AG09309 (cell line): ENCODE data around the gene HOXC10.

Source experiments
- DNase-seq: peaks from one replicate; pipeline ENCODE4 v3.0.0-alpha.2; 2010; ENCODE audit warnings: low read depth
- H3K4me3 ChIP-seq: 2 replicates; pipeline ENCODE4 v1.5.1; 2011; ENCODE audit warnings: mild to moderate bottlenecking, low read depth, low read length, moderate library complexity; ENCODE audit not compliant: control insufficient read depth
- CTCF ChIP-seq: IDR thresholded peaks from 2 replicates; pipeline ENCODE4 v1.5.1; 2011; ENCODE audit warnings: mild to moderate bottlenecking, low read depth, low read length, inconsistent platforms; ENCODE audit not compliant: insufficient read depth, control insufficient read depth; ENCODE audit errors: missing control alignments

Gene HOXC10

GRCh38 chr12:54004063-54004840 is 19.3 kb downstream of the HOXC10 start:
- peak; percentile 28 for TF ChIP-seq CTCF
- H3K4me3 ChIP-seq = no peak overlapping the region
- DNase-seq = no peak

GRCh38 chr12:54004841-54005530 is 20.0 kb downstream of the HOXC10 start:
- no peak overlapping the region for H3K4me3 ChIP-seq
- no peak for TF ChIP-seq CTCF
- DNase-seq = no peak

DNA sequence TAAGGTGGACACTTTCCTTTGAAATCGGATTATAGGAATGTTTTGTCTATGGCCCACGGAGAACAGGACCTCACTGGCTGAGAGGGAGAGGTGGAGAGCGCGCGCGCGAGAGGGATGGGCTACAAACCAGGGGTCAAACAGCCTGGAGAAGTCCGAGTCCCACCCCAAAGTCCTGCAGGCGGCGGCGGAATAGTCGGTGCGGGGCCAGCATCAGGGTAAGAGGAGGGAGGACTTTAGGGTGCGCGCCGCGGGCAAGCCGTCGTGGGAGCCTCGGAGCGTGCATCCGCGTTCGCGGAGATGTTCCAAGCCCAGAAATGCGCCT is 20.5 kb downstream of the HOXC10 start:
- no peak for TF ChIP-seq CTCF
- no peak for DNase-seq
- no peak overlapping the region for H3K4me3 ChIP-seq

- TF ChIP-seq CTCF = peak; percentile 82
- no peak for DNase-seq
- no peak overlapping the region for H3K4me3 ChIP-seq
Observed at GRCh38 chr12:54005853-54006558, 21.1 kb downstream of the HOXC10 start.

GRCh38 chr12:54006559-54007220 is 21.7 kb downstream of the HOXC10 start:
- H3K4me3 ChIP-seq = no peak overlapping the region
- no peak for TF ChIP-seq CTCF
- no peak for DNase-seq

DNA sequence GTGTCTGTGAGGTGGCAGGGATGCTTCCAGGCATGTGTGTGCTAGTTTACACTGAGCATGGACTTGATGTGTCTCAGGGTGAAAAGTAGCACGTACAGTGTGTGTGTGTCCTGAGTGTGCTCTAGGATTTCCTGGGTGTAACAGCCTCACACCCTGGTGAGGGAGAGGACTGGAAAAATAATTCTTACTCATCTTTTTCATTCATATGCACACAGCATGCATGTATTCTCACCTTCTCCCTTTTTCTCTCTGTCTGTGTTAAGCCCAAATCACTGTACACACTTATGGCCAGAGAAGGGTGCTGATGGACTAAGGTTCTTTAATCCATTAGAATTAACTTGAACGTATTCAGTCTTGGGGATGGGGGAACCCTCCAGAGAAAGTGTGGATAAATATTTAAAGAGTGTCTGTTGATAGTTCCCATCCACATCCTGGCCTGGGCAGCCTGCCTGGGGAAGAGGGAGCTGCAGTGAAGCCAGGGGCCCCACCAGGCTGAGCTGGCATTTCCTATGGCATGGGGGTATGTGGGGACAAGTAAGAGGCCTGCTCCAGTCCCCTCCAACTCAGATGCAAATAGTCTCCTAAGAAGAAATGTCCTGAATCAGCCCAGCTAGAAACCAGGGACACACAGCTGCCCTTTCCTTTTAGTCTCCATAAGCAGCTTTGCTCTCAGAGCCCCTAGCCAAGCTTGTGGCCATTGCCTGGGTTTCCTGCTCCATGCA is 22.8 kb downstream of the HOXC10 start:
- no peak for DNase-seq
- TF ChIP-seq CTCF = no peak
- no peak overlapping the region for H3K4me3 ChIP-seq
